Activated T-cell treated with anti-CD3 and anti-CD28 coated beads, Interleukin-2, amount 50 U/mL, for 1 hour (primary cell): ENCODE results near the gene CYP2W1.
"Not testable (repeated sequence)": the region's sequence is repeated elsewhere in the genome, so short reads cannot be mapped to it uniquely, and the experiment has no call there.

Source experiments
- DNase-seq: peaks from one replicate; pipeline ENCODE4 v3.0.0-alpha.2; 2020

Gene CYP2W1

DNA sequence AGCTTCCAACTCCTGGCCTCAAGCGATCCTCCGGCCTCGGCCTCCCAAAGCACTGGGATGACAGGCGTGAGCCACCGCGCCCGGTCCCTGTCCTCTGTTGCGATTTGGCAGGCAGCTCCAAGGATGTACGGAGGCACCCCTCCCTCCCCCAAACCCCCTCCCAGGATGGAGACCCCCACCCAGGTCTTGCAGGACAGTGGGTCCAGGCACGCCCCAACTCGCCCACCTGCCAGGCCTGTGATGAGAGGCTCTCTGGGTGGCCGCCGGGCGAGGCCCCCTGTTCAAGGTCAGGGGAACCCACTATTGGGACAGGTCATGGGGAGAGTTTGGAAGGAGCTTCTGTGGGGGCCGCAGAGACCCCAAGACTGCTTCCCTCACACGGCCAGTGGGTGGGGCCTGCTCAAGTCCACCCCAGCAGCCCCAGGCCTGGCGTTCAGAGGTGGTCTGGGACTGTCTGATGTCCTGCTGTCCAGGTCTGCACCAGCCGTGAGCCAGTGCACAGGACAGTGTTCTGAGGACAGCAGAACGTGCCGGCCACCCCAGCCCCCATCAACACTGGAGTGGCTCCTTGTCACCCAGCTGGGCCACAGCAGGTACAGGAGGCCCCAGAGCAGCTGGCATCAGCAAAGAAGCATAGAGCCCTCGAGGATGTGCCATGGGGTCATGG is 31.0 kb upstream of the CYP2W1 start:
- DNase-seq, result no peak

DNA sequence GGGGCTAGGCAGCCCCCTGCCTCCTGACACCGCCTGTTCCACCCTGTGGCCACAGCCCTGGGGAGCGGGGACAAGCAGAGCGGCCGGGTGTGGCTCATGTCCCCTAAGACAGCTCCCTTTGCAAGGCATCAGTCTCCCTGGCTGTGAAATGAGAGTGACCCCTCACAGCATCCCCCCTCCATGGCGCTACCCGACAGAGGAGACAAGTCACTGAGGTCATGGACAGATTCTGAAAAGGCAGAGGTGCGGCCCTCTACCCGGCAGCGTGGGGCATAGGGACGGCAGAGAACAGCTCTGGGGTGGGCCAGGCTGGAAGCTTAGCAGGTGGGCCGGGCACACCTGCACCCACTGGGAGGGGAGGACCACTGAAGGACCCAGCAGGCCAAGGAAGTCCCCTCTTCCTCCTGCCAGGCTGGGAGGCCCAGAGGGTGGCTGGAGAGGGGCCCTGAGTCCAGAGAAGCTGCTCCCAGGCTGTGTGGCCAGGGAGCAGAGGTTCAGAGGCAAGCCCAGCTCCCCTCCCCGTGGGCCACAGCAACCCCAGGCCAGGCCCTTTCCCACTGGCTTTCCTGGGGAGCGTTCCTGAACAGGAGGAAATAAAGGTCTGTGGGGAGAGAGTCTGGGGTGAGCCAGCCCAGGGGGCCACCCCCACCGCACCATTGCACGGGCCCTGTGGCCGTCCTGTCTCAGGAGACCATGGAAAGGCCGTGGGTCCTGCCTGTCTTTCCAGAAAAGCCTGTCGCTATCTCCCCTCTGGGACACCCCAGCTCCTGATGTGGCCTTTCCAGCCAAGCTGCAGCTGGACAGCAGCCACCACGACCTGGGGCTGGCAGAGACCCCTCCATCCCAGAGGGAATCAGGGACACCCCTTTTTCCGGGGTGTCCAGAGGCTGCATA is 30.2 kb upstream of the CYP2W1 start:
- no peak for DNase-seq

DNA sequence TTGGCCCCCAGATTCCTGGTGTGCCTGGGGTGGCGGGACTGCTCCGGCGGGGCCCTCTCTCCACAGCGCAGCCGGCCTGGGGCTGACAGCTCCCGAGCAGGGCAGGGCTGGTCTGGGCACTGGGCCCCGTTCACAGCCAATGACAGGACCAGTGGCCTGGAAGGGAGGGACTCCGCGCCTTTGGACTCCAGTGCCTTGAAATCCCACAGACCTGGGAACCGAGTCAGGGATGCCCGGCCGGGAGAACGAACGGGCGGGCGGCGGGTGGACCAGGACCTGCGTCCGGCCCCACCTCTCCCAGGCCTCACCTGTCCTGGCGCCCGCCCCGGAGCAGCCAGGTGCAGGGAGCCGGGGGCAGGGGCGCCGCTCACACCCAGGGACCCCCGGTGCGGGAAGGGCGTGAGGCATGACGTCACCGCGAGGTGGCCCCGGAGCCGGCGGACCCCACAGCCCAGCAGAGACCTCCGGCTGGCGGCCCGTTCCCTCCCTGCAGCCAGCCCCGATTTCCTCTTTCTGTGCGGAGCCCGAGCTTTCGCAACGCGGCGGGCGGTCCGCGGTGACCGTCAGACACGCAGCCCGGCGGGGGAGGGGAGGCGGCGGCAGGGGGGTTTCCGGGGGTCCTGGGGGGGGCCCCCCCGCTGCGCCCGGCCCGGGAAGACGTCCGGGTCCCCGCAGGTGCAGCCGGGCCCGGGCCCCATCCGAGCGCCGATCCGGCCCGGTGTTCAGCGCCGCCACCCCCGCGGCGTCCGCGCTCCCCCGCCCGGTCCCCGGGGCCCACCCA is 29.2 kb upstream of the CYP2W1 start:
- DNase-seq, result peak; percentile 36

DNA sequence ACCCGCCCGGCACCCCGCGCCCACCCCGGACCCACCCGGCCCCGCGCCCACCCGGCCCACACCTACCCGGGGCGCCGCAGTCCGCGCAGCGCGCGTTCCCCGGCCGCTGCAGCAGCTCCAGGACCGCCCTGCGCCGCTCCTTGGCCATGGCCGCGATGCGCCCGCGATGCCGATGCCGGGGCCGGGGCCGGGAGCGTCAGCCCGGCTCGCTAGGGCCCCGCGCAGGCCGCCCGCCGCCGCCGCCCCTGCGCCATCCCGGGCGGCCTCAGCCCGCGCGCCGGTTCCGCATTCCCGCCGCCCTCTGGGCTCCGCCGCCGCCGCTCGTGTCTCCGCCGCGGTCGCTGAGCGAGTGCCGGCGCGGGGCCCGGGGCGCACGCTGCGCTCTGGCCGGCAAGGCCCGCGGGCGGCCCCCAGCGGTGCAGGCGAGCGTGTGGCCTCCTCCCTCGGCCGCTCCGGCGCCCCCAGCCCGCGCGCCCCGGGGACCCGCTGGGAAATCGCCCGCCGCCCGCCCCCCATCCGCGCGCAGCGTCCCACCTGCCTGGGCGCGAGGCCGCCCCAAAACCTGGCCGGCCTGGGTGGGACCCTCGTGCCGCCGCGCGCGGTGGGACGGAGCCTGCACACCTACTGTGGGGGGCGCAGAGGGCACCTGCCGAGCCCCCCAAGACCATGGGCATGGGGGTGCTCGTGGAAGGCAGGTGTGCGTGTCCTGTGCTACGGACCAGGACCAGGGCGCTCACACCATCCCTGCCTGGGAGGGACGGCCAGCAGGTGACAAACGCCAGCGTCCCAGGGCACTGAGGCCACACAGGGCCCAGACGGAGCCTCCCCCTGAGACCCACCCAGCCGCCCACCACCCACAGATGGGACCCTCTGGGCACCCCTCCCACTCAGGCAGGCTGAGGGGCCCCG is 28.4 kb upstream of the CYP2W1 start, which contains the start of gene ADAP1:
Gene ADAP1 (minus strand): TSS at position 351 of the 909 bp plus-strand sequence. CDS start 203 bp downstream, at position 148.
- DNase-seq, result peak; percentile 69

- DNase-seq, result no peak
These were observed 26.9 kb upstream of the CYP2W1 start for GRCh38 chr7:956031-956430.

DNA sequence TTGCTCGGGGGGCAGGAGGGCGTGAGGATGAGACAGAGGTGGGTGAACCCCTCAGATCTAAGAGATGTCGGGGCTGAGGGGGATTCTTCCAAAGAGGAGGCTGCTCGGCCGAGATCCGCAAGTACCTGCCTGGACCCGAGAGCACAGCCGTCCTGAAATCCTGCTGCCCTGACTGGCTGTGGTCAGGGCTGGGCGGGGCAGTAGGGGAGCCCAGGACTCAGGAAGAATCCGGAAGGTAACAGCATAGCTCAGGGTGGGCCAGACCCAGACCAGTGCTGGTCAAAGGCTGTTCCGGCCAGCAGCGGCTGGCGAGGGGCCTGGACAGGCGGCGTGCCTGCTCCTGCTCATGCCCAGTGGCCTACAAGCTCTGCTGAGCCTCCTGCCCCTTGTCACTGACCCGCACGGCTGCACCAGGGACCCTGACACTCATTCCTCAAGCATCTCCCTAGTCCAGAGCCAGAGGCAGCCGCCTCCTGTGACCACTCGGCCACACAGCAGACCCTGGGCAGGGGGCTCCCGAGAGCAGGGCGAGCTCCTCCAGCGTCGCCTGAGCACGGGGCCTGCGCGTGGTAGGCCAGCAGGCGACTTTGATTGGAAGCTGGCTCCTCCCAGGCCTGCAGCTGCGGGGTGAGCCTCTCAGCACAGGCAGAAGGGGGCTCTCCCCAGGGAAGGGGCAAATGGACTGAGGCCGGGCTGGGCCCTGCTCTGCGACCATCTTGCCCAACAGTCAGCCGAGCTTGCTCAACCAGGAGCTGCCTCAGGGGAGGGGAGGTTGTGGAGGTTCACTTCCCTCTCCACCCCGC is 25.4 kb upstream of the CYP2W1 start:
- no peak for DNase-seq

- no peak for DNase-seq
These were observed 24.5 kb upstream of the CYP2W1 start for GRCh38 chr7:958221-959200.

- DNase-seq, result no peak
These were observed 23.7 kb upstream of the CYP2W1 start for GRCh38 chr7:959271-959670.

GRCh38 chr7:959740-960139 is 23.2 kb upstream of the CYP2W1 start:
- not testable (repeated sequence) for DNase-seq

DNA sequence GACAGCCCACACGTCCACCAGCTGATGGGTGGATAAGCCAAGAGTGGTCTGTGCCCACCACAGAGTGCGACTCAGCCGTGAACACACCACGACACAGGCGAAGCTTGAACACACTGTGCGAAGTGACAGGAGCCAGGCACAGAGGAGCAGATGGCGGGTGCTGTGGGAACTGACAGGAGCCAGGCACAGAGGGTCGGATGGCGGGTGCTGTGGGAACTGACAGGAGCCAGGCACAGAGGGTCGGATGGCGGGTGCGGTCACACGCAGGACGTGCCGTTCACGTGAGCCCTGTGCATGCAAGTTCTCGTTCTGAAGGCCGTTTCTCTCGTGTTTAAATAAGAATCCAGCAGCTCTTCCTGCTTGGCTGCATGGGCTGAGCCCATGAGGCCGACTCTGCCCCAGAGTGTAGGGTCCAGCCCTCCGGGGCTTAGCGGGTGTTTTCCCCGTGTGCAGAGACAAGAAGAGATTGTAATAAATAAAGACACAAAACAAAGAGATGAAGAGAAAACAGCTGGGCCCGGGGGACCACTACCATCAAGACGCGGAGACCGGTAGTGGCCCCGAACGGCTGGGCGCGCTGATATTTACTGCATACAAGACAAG is 22.6 kb upstream of the CYP2W1 start:
- no peak for DNase-seq

DNA sequence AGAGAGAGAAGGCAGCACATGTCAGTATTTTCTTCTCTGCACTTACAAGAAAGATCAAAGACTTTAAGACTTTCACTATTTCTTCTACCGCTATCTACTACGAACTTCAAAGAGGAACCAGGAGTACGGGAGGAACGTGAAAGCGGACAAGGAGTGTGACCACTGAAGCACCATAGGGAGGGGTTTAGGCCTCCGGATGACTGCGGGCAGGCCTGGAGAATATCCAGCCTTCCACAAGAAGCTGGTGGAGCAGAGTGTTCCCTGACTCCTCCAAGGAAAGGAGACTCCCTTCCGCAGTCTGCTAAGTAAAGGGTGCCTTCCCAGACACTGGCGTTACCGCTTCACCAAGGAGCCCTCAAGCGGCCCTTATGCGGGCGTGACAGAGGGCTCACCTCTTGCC is 22.0 kb upstream of the CYP2W1 start:
- DNase-seq, result not testable (repeated sequence)

- no peak for DNase-seq
These were observed 21.2 kb upstream of the CYP2W1 start for GRCh38 chr7:961546-962400.

- DNase-seq, result no peak
These were observed 20.4 kb upstream of the CYP2W1 start for GRCh38 chr7:962401-963081.

DNA sequence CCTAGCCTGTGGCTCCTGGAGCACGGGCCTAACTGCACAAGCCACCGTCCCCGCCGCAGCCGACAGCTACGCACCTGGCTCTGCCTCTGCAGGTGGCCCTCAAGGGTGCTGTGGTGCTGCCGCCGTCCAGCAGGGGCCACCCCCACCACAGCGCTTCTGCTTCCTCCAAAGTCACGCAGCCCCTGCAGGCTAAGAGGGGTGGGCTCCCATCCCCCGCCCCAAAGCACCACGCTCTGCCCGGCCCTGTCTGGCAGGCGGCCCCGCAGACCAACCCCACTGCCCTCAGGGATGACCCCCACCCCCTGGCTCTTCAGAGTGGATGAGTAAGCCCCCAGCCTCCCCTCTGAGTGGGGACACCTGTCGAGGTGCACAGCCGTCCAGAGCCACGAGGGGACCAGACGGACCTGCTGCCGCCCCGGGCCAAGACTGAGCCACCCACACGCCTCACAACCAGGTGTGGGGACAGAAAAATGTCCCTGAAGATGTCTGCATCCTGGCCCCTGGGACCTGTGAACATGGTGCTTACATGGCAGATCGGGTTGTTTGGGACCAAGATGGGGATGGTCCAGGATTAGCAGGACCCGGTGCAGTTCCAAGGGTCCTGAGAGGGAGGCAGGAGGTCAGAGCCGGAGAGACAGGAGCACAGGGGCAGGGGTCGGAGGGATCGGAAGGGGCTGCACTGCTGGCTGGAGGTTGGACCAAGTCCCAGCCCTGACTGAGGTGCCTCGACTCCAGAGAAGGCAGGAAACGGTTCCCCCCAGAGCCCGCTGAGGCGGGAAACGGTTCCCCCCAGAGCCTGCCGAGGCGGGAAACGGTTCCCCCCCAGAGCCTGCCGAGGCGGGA is 19.5 kb upstream of the CYP2W1 start:
- no peak for DNase-seq

- no peak for DNase-seq
These were observed 18.4 kb upstream of the CYP2W1 start for GRCh38 chr7:964401-965231.
